ENCODE measurements around the gene RECQL. TPM values are rescaled to one million over a fixed set of nuclear protein-coding genes. Genes with fewer than 3 reads are reported as not detected.

RECQL gene, protein sequence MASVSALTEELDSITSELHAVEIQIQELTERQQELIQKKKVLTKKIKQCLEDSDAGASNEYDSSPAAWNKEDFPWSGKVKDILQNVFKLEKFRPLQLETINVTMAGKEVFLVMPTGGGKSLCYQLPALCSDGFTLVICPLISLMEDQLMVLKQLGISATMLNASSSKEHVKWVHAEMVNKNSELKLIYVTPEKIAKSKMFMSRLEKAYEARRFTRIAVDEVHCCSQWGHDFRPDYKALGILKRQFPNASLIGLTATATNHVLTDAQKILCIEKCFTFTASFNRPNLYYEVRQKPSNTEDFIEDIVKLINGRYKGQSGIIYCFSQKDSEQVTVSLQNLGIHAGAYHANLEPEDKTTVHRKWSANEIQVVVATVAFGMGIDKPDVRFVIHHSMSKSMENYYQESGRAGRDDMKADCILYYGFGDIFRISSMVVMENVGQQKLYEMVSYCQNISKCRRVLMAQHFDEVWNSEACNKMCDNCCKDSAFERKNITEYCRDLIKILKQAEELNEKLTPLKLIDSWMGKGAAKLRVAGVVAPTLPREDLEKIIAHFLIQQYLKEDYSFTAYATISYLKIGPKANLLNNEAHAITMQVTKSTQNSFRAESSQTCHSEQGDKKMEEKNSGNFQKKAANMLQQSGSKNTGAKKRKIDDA
- total RNA-seq, result 10 to 100 TPM; 38.1 to 47.0 TPM
- 10 to 100 TPM; 13.6 to 19.1 TPM for polyA plus RNA-seq (ENCODE audit: insufficient read length in 2 of 2)
- long read RNA-seq, donor 1, partial matches to known transcripts, result 0 of 3 reads
- long read RNA-seq, donor 1, other reads (novel, unspliced or antisense), result 0 of 3 reads
- long read RNA-seq, donor 2, partial matches to known transcripts, result 0 of 2 reads
- long read RNA-seq, donor 2, other reads (novel, unspliced or antisense), result 0 of 2 reads
- long read RNA-seq, donor 3, partial matches to known transcripts, result 0 of 2 reads
- long read RNA-seq, donor 3, other reads (novel, unspliced or antisense), result 0 of 2 reads
- long read RNA-seq, donor 4, partial matches to known transcripts, result 25 of 30 reads
- long read RNA-seq, donor 4, other reads (novel, unspliced or antisense), result 0 of 30 reads

DNA sequence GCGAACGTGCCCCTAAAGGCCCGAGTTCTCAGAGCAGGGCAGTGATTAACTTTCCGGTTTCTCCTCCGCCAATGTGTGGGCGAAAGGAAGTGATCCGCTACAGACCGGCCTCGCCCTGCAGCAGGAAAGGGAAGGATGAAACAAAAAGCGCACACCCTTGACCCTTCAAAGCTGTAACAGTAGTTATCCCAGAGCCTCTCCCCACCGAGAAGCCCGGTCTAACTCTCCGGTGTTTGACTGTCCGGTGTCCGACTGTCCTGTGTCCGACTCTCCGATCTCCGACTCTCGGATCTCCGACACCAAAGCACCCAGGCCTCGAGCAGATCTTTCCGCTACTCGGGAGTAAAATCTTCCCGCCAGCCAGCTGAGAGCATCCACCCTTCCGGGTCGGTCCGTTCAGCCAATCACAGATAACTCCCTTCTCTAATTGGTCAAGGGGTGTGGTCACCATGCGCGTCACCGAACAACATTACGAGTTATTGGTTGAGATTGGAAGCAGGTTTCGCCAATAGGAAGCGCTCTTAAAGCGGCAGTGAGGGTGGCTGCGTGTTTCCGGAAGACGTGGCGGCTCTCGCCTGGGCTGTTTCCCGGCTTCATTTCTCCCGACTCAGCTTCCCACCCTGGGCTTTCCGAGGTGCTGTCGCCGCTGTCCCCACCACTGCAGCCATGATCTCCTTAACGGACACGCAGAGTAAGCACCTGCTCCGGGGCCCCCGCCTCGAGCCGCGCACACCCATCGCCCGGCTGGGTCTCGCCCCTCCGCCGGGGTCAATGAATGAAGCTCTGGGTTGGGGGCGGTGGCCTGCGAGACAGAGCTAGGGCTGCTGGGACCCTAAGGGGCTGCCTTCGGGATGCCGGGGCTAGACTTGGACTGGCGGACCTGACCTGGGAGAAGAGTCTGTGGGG, at the start of gene RECQL, which contains the start of gene GOLT1B:
RECQL (minus strand) TSS at position 378 of the 906 bp plus-strand sequence. CDS start 2,065 bp downstream, outside the sequence.
GOLT1B (plus strand) TSS at position 532 of the 906 bp plus-strand sequence; CDS start at position 667, 135 bp downstream.
- DNase-seq (ENCODE audit: low read depth in 4 of 6, low spot score in 6 of 6), result peak; percentile 97 to 100 (median 98)
- Histone ChIP-seq H3K9me3 (ENCODE audit: control insufficient read depth, insufficient read depth, low read length) (no peaks in the 10 kb centered on the region), H3K27ac (ENCODE audit: low read depth, low read length) (peak within 1 kb of the TSS; percentile 94), H3K27me3 (ENCODE audit: control insufficient read depth, insufficient read depth, low read length) (no peaks in the 10 kb centered on the region), H3K4me3 (ENCODE audit: low read depth, low read length) (peak within 1 kb of the TSS; percentile 98), H3K4me1 (ENCODE audit: control insufficient read depth, insufficient read depth, low read length) (peaks cover 4% of the 10 kb centered on the region), H3K36me3 (ENCODE audit: control insufficient read depth, insufficient read depth, low read length) (no peaks in the 10 kb centered on the region)
- under 1% methylated on average over 50 of the region's 61 CpGs for WGBS (ENCODE audit: insufficient coverage)

DNA sequence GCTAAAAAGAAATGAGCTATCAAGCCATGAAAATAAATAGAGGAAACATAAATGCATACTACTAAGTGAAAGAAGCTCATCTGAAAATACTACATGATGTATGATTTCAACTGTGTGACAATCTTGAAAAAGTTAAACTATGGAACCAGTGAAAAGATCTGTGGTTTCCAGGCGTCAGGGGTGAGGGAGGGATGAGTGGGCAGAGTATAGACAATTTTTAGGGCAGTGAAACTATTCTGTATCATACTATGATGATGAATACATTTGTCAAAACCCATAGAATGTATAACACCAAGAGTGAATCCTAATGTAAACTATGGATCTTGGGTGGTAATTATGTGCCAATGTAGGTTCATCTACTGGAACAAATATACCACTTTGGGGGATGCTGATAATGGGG, 46.0 kb upstream of the RECQL start:
- Histone ChIP-seq H3K9me3 (ENCODE audit: control insufficient read depth, insufficient read depth, low read length) (no peaks in the 10 kb centered on the region), H3K36me3 (ENCODE audit: control insufficient read depth, insufficient read depth, low read length) (no peaks in the 10 kb centered on the region), H3K4me1 (ENCODE audit: control insufficient read depth, insufficient read depth, low read length) (no peaks in the 10 kb centered on the region), H3K27ac (ENCODE audit: low read depth, low read length) (no peak overlapping the region), H3K27me3 (ENCODE audit: control insufficient read depth, insufficient read depth, low read length) (no peaks in the 10 kb centered on the region), H3K4me3 (ENCODE audit: low read depth, low read length) (no peak overlapping the region)
- no peak for DNase-seq (ENCODE audit: low read depth in 4 of 6, low spot score in 6 of 6)
- WGBS (ENCODE audit: insufficient coverage), result no CpG with 5 or more reads among the region's 1 CpG

DNA sequence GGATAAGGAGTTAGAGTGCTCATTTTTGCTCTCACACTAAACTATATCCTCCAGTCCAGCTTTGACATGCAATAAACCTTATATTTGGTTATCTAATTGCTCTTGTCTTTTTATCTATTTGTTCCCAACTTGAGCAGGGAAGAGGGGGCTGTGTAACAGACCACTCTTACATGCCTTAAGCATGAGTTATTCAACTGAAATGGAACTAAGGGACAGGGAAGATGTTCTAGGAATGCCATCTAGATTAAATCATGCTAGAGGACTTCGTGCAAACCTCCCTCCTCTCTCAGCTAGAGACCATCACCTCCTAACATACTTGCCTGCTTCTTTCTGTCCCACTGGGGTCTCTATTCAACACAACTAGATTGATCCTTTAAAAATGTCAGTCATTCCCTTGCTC, 45.3 kb upstream of the RECQL start:
- DNase-seq (ENCODE audit: low read depth in 4 of 6, low spot score in 6 of 6), result no peak
- Histone ChIP-seq H3K27me3 (ENCODE audit: control insufficient read depth, insufficient read depth, low read length) (no peaks in the 10 kb centered on the region), H3K4me3 (ENCODE audit: low read depth, low read length) (no peak overlapping the region), H3K9me3 (ENCODE audit: control insufficient read depth, insufficient read depth, low read length) (no peaks in the 10 kb centered on the region), H3K27ac (ENCODE audit: low read depth, low read length) (no peak overlapping the region), H3K4me1 (ENCODE audit: control insufficient read depth, insufficient read depth, low read length) (no peaks in the 10 kb centered on the region), H3K36me3 (ENCODE audit: control insufficient read depth, insufficient read depth, low read length) (no peaks in the 10 kb centered on the region)
- no CpG with 5 or more reads among the region's 1 CpG for WGBS (ENCODE audit: insufficient coverage)

DNA sequence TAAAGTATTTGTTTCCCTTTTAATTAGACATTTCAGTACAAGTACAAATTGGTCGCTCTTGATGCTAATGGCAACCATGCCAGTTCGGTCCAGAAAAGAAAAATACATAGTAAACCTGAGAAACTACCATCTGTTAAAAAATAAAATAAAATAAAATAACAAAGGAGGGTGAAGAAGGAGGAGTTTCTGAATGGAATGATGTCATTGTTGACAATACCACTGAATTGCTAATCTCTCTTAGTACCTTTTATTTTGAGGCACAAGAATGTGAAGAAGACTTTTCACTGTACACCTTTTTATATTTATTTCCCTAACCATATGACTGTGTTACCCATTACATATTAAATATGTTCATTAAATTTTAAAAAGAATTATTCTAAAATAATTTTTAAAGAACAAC, 44.1 kb upstream of the RECQL start:
- Histone ChIP-seq H3K27me3 (ENCODE audit: control insufficient read depth, insufficient read depth, low read length) (no peaks in the 10 kb centered on the region), H3K36me3 (ENCODE audit: control insufficient read depth, insufficient read depth, low read length) (no peaks in the 10 kb centered on the region), H3K27ac (ENCODE audit: low read depth, low read length) (no peak overlapping the region), H3K4me3 (ENCODE audit: low read depth, low read length) (no peak overlapping the region), H3K9me3 (ENCODE audit: control insufficient read depth, insufficient read depth, low read length) (no peaks in the 10 kb centered on the region), H3K4me1 (ENCODE audit: control insufficient read depth, insufficient read depth, low read length) (no peaks in the 10 kb centered on the region)
- WGBS (ENCODE audit: insufficient coverage), result no CpG with 5 or more reads among the region's 2 CpGs
- no peak for DNase-seq (ENCODE audit: low read depth in 4 of 6, low spot score in 6 of 6)

DNA sequence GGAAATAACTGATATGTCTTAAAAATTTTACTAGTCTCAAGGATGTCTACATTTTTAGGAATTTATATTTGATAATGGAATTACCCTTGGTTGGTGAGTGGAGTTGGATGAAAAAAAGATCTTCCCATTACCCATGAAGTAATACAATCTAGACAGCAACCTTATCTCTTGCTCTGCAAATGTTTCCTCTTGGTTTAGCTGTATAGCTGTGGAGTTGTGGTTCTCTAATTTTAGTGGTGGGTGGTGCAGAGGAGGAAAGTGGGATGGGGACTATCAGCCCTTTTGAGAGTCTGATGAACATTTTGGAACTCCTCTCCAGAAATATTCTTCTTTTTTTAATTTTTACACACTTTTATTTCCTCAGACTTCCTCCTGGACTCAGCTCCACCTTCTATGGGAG, 41.7 kb upstream of the RECQL start:
- Histone ChIP-seq H3K36me3 (ENCODE audit: control insufficient read depth, insufficient read depth, low read length) (no peaks in the 10 kb centered on the region), H3K9me3 (ENCODE audit: control insufficient read depth, insufficient read depth, low read length) (no peaks in the 10 kb centered on the region), H3K27ac (ENCODE audit: low read depth, low read length) (no peak overlapping the region), H3K4me1 (ENCODE audit: control insufficient read depth, insufficient read depth, low read length) (no peaks in the 10 kb centered on the region), H3K4me3 (ENCODE audit: low read depth, low read length) (no peak overlapping the region), H3K27me3 (ENCODE audit: control insufficient read depth, insufficient read depth, low read length) (no peaks in the 10 kb centered on the region)
- DNase-seq (ENCODE audit: low read depth in 4 of 6, low spot score in 6 of 6), result no peak

- Histone ChIP-seq H3K9me3 (ENCODE audit: control insufficient read depth, insufficient read depth, low read length) (no peaks in the 10 kb centered on the region), H3K4me3 (ENCODE audit: low read depth, low read length) (no peak overlapping the region), H3K36me3 (ENCODE audit: control insufficient read depth, insufficient read depth, low read length) (no peaks in the 10 kb centered on the region), H3K27ac (ENCODE audit: low read depth, low read length) (no peak overlapping the region), H3K27me3 (ENCODE audit: control insufficient read depth, insufficient read depth, low read length) (no peaks in the 10 kb centered on the region), H3K4me1 (ENCODE audit: control insufficient read depth, insufficient read depth, low read length) (no peaks in the 10 kb centered on the region)
- no peak for DNase-seq (ENCODE audit: low read depth in 4 of 6, low spot score in 6 of 6)
- 87% methylated on average over 5 of the region's 5 CpGs for WGBS (ENCODE audit: insufficient coverage)
Measured at GRCh38 chr12:21542403-21542802, 41.0 kb upstream of the RECQL start.

- DNase-seq (ENCODE audit: low read depth in 4 of 6, low spot score in 6 of 6), result no peak
- no peak overlapping the region for H3K4me3 ChIP-seq (ENCODE audit: low read depth, low read length)
- H3K27me3 ChIP-seq (ENCODE audit: control insufficient read depth, insufficient read depth, low read length), result no peaks in the 10 kb centered on the region
- WGBS (ENCODE audit: insufficient coverage), result 83% methylated on average over 3 of the region's 6 CpGs
- H3K9me3 ChIP-seq (ENCODE audit: control insufficient read depth, insufficient read depth, low read length), result no peaks in the 10 kb centered on the region
- no peaks in the 10 kb centered on the region for H3K36me3 ChIP-seq (ENCODE audit: control insufficient read depth, insufficient read depth, low read length)
- H3K27ac ChIP-seq (ENCODE audit: low read depth, low read length), result no peak overlapping the region
- no peaks in the 10 kb centered on the region for H3K4me1 ChIP-seq (ENCODE audit: control insufficient read depth, insufficient read depth, low read length)
Measured at GRCh38 chr12:21541773-21542172, 40.3 kb upstream of the RECQL start.

DNA sequence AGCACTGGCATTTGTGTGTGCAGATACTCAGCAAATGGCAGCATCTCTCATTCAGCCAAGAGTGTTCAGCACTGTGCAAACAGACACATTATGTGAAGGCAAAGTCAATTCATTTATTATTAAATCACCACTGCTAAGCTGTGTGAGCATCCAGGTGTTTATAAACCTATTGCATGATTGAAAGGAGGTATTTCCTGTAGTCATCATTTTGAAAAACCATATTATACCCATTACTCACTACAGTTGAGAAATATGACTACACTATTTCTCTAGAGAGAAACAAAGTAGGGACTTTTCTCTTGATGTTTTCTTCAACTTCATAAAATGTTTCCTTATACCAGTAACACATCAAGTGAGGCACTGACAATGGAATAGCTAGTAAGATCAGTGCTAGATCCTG, 38.4 kb upstream of the RECQL start:
- H3K27ac ChIP-seq (ENCODE audit: low read depth, low read length), result no peak overlapping the region
- no peaks in the 10 kb centered on the region for H3K36me3 ChIP-seq (ENCODE audit: control insufficient read depth, insufficient read depth, low read length)
- no peaks in the 10 kb centered on the region for H3K4me1 ChIP-seq (ENCODE audit: control insufficient read depth, insufficient read depth, low read length)
- DNase-seq (ENCODE audit: low read depth in 4 of 6, low spot score in 6 of 6), result no peak
- no peaks in the 10 kb centered on the region for H3K27me3 ChIP-seq (ENCODE audit: control insufficient read depth, insufficient read depth, low read length)
- no peak overlapping the region for H3K4me3 ChIP-seq (ENCODE audit: low read depth, low read length)
- H3K9me3 ChIP-seq (ENCODE audit: control insufficient read depth, insufficient read depth, low read length), result no peaks in the 10 kb centered on the region

DNA sequence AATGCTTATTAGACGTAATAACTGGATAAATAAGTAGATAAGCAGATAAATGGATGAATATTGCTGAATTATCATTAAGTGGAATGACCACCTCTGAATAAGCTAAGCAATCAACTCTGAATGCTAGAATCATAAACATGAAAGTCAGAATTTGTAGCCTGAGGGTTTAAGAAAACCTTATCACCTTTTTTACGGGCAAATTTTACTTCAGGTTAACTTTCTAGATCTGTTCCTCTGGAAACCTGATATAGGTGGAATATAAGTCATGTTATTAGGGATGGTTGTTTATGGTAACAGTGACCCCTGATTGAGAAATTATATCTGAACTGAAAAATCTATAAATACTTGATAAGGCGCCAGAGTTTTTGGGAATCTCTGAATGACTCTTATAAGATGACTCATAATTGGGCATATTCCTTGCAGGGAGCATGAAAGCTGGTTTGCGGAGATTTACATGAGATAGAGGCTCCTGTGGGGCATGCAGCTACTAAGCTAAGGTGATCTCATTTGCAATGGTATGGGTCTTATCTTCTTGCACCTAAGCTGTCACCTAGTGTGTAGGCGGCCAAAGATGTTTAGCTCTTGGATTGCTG, 36.7 kb upstream of the RECQL start:
- Histone ChIP-seq H3K27ac (ENCODE audit: low read depth, low read length) (no peak overlapping the region), H3K4me1 (ENCODE audit: control insufficient read depth, insufficient read depth, low read length) (no peaks in the 10 kb centered on the region), H3K27me3 (ENCODE audit: control insufficient read depth, insufficient read depth, low read length) (no peaks in the 10 kb centered on the region), H3K9me3 (ENCODE audit: control insufficient read depth, insufficient read depth, low read length) (no peaks in the 10 kb centered on the region), H3K36me3 (ENCODE audit: control insufficient read depth, insufficient read depth, low read length) (no peaks in the 10 kb centered on the region), H3K4me3 (ENCODE audit: low read depth, low read length) (no peak overlapping the region)
- WGBS (ENCODE audit: insufficient coverage), result 65% methylated on average over 3 of the region's 5 CpGs
- no peak for DNase-seq (ENCODE audit: low read depth in 4 of 6, low spot score in 6 of 6)
